GM19438 (cell line): ENCODE measurements around the gene GALT.

Experiments
- ATAC-seq: cut with Tn5 transposase; IDR thresholded peaks from one replicate; pipeline ENCODE4 v1.9.1; 2021; ENCODE audit warnings: low read depth; ENCODE audit not compliant: unreplicated experiment

GALT gene

DNA sequence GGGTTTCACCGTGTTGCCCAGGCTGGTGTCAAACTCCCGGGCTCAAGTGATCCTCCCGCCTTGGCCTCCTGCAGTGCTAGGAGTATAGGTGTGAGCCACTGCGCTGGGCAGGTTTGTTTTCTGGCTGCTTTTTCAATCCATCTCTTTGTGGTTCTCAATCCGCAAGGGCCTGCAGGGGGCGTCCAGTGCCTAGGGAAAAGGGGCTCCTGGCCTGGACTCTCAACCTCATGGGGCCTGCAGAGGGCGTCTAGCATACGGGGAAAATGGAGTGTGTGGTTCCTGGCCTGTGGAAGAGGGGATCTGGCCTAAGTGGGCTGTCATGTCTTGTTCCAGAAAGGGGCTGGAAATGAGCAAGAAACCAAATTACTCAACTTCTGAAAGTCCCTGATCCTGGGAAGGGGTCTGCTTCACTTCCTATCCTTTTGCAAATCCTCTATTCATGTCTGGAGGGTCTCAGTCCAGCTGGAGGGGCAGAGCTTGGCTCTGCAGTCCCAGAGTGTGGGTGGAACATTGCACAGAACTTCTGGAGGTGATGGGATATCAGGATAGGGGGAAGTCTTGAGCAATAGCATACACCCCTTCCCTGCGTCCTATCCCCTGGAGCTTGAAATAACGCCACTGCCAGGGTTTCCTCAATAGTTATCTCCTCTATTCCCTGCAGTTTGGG, 28.7 kb downstream of the GALT start:
- no peak for ATAC-seq

DNA sequence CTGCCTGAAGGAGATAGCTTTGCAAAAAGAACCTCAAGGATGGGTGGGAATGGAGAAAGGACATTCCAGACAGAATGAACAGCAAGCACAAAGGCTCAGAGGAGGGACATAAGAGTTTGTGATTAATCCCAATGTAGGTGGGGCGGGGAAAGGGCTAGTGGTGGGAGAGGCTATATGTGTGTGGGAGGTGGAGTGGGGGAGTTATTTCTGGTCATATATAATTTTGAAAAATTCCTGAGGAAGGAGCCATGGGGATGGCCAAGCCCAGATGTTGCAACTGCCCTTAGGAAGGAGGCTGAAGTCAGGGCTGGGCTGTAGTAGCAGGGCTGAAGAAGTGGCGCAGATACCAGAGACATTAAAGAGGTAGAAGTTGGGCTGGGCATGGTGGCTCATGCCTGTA, 29.4 kb downstream of the GALT start:
- ATAC-seq, result no peak

- no peak for ATAC-seq
Measured at GRCh38 chr9:34684145-34684544, 37.7 kb downstream of the GALT start.

DNA sequence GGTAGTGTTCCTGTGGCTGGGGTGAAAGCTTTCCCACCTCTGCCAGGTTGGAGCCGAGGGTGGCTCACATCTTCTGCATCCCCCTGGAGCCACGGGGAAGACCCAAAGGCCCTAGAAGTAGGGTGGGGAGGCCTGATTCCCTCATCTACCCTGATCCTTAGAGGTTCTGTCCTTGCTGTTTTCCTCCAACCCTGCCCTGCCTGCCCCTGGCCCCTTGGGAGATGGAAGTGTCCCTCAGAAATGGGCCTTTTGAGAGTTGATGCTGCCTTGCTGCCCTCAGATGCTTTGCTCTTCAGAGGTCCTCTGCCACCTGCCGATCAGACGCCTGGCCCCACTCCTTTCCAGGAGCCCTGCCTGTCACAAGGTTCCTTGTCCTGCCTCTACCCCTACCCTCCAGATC, 38.3 kb downstream of the GALT start:
- ATAC-seq, result no peak

DNA sequence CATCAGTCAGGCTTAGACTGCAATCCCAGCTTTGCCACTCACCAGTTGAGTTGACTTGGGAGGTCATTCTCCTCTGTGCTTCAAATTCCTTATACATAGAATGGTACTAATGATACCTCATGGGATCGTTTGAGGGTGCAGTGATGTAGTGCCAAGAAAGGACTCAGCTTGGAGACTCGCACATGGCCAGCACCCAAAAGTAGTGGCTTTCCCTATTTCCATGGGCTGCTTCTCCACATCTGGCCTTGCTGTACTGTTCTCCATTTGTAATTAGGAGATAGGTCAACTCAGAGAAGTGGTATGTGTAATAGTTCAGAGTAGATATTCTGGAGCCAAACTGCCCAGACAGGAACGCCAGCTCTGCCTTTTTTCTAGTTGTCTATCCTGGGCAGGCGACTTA, 39.1 kb downstream of the GALT start:
- no peak for ATAC-seq

GRCh38 chr9:34686231-34686630, 39.8 kb downstream of the GALT start:
- no peak for ATAC-seq

DNA sequence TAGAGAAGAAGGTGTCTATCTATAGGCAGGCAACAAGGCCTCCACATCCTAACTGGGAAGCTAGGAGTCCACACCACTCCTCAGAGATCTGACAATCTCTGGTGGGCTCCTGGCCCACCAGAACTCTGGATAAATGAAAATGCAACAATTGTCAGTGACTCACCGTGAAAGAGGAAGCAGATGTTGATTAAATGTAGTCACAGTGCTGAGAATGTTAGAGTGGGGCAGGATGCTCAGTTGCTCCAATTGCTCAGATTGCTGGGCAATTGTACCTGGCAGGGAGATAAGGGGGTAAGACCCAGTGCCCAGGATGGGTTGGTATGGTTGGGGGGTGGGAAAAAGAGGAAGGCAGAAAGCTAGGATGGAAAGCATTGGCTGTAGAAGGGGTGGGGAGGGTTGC, 40.3 kb downstream of the GALT start:
- no peak for ATAC-seq

GRCh38 chr9:34687276-34688030, 41.0 kb downstream of the GALT start:
- no peak for ATAC-seq

DNA sequence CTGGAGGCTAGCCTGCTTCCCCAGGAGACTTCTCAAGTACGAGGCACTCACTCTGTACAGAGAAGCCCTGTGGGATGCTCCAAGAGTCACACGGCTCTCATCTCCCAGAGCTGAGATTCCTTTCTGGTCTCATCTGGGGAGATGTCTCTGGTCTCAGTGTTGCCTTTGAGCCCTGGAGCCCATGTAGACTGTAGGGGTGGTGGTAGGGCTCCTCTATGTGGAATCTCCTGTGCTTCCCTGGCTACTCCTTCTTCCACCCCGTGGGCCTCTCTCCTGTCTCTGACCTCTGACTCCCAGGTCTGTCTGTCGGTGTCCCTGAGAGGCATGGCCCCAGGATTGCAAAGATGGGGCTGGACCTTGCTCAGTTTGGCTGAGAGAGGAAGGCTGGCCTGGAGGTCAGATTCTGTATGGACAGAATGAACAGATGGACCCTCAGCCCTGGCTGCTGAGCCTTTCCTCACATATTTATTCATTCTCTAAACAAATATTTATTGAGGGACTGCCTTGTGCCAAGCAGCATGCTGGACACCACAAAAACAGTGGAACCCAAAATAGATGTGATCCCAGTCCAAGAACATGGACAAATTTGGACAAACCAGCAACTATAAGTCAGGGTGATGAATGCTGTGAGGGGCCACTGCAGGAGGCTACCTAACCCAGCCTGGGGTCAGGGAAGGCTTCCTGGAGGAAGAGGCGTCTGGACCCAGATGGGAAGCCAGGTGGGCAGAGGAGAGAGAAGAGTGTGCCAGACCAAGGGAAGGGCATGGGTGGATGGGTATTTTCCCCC, 42.0 kb downstream of the GALT start:
- ATAC-seq, result no peak

- no peak for ATAC-seq
Measured at GRCh38 chr9:34689116-34689470, 42.6 kb downstream of the GALT start.

DNA sequence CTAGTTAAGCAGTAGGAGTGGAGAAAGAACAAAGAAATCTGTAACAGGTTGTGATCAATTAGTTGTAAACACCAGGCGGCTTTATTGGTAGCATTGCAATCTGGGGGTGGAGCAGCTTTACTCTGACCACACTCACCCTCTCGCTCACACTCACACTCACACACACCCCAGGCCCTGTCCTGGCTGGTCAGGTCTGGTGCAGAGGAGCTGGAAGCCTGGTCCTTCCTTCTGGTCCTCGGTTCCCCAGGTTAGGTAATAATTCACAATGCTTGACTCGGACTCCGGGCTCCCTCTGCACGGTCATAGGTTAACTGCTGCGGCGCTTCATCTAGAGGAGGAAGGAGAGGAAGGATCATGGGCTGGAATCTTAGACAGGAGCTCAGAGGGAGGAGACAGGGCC, 43.0 kb downstream of the GALT start:
- ATAC-seq, result no peak

- no peak for ATAC-seq
Measured at GRCh38 chr9:34690983-34691935, 44.8 kb downstream of the GALT start, which contains the start of gene CCL19. CCL19 (minus strand) TSS chr9:34691276; CDS start chr9:34691139, 137 bp downstream.

DNA sequence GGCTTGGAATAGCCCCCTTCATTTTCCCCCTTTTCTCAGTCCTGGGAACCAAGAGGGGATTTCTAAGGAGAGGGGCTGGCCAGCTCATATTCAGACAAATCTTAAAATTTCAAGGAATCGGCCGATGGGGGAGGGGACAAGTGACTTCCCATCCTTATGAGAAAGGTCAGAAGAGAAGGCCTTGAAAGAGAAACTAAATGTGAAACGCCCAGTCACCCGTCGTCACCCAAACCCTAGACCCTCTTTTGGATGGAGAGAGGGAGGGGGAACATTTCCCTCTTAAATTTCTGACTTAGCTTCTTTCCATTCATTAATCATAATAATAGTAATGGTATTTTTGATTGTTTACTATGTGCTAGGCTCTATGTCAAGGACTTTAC, 45.5 kb downstream of the GALT start:
- no peak for ATAC-seq

DNA sequence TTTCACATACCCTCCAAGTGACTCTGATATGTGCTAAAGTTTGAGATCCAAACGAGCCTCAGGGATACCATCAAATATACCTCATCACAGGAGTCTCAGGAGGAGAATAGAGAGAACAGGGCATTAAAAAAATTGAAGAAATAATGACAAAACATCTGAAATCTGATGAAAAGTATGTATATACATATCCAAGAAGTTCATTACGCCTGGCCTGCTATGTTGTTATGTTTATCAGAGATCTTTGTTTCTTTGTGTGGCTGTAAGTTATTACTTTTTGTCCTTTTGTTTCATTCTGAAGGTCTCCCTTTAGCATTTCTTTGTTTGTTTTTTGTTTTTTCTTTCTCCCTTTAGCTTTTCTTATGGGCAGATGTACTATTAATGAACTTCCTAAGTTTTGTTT, 47.1 kb downstream of the GALT start:
- no peak for ATAC-seq

DNA sequence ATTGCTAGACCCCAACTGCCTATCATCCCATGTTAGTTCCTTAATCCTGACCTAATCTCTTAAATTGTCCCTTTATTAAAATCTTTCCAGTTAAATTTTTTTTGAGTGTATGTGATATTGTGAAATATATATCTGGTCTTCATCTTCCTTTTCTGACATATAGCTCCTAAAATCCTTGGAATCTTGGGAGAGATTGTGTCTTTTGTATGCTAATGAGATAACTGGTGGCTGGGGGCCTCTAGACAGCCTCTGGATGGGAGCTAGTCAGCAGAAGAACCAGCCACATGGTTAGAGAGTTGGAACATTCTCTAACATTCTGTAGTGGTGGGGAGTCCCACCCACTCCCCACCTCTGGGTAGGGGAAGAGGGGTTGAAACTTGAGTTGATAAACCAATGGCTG, 48.3 kb downstream of the GALT start:
- ATAC-seq, result no peak
